ENCODE data around the gene STMP1.

DNA sequence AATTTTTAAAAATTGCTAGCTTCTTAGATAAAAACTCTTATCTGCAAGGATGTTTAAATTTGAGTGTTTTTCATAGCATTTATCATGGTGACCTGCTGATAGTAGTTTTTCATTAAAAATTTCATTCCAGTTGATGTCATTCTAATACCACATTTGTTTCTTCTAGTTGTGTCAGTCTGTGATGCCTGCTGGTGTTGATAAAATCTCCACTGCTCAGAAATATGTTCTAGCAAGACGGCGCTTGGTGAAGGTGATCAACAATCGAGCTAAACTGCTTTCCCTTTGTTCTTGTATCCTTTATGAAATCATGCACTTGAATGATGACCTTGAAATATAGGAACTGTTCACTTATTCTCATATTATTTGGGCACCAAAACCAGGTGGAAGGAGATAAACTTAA lies 17.6 kb upstream of the STMP1 start:
- TF ChIP-seq POLR2A (IDR thresholded peaks at IDR 0.05) = no peak
- TF ChIP-seq, protein P1, sequence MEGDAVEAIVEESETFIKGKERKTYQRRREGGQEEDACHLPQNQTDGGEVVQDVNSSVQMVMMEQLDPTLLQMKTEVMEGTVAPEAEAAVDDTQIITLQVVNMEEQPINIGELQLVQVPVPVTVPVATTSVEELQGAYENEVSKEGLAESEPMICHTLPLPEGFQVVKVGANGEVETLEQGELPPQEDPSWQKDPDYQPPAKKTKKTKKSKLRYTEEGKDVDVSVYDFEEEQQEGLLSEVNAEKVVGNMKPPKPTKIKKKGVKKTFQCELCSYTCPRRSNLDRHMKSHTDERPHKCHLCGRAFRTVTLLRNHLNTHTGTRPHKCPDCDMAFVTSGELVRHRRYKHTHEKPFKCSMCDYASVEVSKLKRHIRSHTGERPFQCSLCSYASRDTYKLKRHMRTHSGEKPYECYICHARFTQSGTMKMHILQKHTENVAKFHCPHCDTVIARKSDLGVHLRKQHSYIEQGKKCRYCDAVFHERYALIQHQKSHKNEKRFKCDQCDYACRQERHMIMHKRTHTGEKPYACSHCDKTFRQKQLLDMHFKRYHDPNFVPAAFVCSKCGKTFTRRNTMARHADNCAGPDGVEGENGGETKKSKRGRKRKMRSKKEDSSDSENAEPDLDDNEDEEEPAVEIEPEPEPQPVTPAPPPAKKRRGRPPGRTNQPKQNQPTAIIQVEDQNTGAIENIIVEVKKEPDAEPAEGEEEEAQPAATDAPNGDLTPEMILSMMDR (IDR thresholded peaks at IDR 0.05) = no peak

All from adrenal gland (tissue), 5 donors.